Dermis microvascular lymphatic vessel endothelial cell (primary cell): ENCODE results near the gene CALY. TPM values are rescaled to one million over a fixed set of nuclear protein-coding genes. Genes with fewer than 3 reads are reported as not detected.

ENCODE experiments used
- DNase-seq, 2 donors: peaks; one replicate each; pipeline versions ENCODE4 v3.0.0 to v3.0.0-alpha.2; 2010; ENCODE audit warnings: low read depth in 2 of 2
- total RNA-seq: library from RNA; depleted of rRNA; stranded (reverse); fragments of >200 nt; gene quantifications from 2 replicates; pipeline ENCODE4 v1.2.1, GENCODE V29; 2014

CALY gene
- total RNA-seq, 1 donor from 2014 or later: not detected

- DNase-seq: no peak
Measured at GRCh38 chr10:133311570-133311969, 25.1 kb downstream of the CALY start.

DNA sequence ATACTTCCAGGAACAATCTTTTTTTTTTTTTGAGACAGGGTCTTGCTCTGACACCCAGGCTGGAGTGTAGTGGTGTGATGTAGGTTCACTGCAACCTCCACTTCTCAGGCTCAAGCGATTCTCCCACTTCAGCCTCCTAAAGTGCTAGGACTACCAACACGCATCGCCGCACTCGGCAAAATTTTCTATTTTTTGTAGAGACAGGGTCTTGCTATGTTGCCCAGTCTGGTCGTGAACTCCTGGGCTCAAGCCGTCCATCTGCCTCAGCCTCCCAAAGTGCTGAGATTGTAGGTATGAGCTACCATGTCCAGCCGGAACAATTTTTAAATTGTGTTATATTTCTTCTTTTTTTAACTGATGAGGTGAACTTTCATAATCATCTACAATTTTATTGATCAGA lies 25.9 kb downstream of the CALY start:
- DNase-seq: no peak

- no peak for DNase-seq
Measured at GRCh38 chr10:133310399-133310755, 26.3 kb downstream of the CALY start.

DNA sequence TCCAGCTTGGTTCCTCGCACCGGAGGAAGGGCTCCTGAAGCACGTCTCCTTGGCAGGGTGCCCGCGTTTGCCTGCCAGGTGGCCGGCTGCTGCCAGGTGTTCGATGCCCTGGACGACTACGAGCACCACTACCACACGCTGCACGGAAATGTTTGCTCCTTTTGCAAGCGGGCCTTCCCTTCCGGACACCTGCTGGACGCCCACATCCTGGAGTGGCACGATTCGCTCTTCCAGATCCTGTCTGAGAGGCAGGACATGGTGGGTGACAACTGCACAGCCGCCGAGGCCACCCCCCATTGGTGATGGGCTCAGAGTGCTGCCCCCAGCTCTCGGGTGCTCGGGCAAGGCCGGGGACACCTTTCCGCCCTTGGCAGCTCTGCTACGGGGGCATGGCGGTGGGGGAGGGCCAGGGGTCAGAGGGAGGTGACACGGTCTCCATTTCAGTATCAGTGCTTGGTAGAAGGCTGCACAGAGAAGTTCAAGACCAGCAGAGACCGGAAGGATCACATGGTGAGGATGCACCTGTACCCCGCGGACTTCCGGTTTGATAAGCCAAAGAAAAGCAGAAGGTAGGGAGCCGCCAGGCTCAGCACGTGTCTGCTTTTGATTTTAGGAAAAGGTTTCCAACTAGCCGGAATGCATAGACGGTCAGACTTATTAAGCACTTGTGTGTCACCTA lies 26.8 kb downstream of the CALY start:
- no peak for DNase-seq

DNA sequence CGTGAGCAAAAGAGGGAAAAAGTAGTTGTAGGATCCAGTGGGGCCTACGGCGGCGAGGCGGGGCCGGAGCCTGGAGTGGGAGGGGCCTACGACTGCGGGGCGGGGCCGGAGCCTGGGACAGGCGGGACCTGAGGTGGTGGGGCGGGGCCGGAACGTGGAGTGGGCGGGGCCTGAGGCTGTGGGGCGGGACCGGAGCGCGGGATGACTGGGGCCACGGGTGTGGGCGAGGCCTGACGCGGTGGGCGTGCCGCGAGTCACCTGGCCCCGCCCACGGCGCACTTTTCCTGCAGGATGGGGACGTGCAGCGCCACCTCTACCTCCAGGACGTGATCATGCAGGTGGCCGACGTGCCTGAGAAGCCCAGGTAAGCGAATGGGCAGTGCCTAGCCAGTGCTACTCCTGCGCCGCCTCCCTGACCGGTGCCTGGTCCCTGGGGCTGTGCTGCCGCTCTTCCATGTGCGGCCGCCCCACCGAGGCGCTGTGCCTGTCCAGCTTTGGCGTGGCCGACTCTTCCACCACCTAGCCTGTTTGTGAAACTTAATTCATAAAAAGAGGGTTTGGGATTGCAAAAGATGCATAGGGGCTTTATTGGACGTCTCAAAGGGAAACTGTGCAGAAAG lies 27.5 kb downstream of the CALY start:
- peak; percentile 80 to 94 for DNase-seq

DNA sequence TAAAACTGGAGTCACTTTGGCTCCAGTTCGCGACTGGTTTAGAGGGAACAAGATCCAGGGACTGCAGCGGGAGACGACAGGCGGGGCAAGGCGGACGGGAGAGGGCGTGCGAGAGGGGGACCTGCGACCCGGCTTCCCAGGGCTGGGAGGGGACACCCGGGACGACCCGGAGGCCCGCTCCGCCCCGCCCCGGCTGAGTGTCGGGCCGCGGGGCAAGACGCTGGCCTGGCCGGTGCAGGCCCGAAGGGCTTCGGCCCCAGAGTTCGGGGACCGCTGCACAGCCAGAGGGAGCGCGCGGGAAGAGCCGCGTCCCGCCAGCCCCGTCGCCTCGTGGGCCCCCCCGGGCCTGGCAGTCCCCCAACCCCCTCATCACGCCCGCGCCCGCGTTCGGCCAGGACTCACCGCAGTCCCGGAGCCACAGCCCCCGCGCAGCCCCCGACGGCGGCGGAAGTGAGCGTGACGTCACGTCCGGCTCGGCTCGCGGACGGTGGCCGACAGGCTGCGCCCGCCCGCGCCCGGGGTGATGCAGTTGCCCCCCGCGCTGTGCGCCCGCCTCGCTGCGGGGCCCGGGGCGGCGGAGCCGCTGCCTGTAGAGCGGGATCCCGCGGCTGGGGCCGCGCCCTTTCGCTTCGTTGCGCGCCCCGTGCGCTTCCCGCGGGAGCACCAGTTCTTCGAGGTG lies 28.1 kb downstream of the CALY start, which contains the start of the genes TUBGCP2 and ZNF511:
TUBGCP2 (minus strand) TSS at position 452 of the 679 bp plus-strand sequence. CDS start 5,931 bp downstream, outside the sequence.
ZNF511 (plus strand) TSS at position 494 of the 679 bp plus-strand sequence; CDS start at position 524, 30 bp downstream.
- DNase-seq: peak; percentile 72 to 88

DNA sequence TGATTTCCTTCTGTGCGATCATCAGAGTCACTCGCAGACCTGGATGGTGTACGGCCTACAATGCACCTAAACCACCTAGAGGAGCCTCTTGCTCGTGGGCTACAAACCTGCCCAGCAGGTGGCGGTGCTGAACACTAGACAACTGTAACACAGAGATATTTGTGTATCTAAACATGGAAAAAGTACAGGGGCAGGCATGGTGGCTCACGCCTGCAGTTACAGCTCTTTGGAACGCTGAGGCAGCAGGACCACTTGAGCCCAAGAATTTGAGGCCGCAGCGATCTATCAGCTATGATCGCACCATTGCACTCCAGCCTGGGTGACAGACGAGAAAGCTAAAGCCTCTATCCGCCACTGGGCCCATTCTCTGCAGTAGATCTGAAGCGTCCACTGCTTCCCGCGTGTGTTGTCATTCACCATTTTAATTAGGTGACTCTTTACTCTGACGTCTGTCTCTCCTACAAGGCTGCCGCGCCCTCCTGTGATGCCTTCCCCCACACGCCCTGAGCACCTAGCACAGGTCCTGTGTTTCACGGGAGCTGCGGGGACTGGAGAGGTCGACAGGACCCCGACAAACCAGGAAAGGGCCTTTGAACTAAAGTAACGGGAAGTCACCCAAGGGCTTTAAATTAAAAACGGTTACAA lies 28.8 kb downstream of the CALY start:
- DNase-seq: peak; percentile 79 to 82

DNA sequence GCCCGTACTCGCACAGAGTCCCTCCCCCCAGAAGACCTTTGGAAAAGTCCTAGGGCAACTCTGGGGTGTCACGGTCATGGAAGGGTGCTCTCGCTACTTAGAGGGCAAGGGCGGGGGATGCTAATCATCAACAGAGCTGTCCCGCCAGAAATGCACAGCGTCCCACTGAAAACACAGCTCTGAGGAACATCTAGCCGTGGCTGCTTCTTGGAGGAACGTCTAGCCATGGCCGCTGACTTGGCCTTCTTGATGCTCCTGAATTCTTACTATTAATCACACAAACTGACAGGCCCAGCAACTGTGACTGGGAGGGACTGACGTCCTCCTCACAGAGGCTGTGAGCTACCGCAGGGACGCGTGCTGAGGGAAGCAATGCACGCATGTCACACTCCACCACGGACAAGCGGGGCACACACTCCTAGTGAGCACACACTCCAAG lies 29.7 kb downstream of the CALY start:
- no peak for DNase-seq

DNA sequence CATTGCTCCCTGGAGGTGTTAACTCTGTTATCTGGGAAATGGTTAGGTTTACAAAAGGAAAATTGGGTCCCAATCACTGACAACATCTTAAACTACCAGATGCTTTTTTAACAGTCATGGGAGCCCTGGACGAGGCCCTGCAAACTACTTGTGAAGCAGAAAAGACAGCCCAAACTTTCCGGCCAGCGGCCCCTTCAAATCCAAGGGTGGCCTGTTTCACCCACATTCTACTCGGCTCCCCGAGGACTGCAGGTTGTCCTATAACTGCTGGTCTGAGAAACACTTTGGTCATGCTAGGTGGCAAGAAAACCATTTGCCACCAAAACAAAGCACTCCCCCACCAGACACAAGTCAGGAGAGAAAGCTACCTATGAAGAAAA lies 30.6 kb downstream of the CALY start:
- DNase-seq: no peak

GRCh38 chr10:133303206-133303605 lies 33.5 kb downstream of the CALY start:
- DNase-seq: no peak

DNA sequence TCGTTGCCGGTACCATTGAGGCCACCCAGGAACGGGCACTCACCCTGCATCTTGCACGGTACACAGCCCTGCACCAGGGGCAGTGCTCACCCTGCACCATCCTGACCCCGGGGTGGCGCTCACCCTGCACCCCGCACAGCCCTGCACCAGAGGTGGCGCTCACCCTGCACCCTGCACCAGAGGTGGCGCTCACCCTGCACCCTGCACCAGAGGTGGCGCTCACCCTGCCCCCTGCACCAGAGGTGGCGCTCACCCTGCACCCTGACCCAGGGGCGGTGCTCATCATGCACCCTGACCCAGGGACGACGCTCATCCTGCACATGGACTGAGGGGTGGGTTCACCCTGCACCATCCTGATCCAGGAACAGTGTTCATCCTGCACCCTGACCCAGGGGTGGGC lies 34.5 kb downstream of the CALY start:
- DNase-seq: no peak

GRCh38 chr10:133299738-133300137 lies 37.0 kb downstream of the CALY start:
- DNase-seq: no peak

DNA sequence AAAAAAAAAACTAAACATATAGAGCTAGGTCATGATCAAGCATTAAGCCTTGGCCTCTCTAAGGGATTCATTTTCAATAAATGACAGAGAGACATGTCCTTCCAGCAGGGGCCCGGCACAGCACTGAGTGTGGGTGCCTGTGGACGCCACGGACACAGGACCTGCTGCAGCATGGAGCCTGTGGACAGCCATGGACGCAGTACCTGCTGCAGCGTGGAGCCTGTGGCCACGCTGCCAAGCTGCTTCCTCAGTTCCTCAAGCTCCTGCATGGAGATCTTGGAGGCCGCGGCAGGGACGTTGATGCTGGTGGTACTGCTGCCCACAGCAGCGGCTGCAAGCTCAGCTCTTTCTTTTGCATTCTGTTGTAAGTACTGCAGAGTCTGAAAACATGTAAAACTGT lies 37.5 kb downstream of the CALY start:
- no peak for DNase-seq

- no peak for DNase-seq
Measured at GRCh38 chr10:133298466-133298865, 38.2 kb downstream of the CALY start.

GRCh38 chr10:133297504-133297903 lies 39.2 kb downstream of the CALY start:
- no peak for DNase-seq

DNA sequence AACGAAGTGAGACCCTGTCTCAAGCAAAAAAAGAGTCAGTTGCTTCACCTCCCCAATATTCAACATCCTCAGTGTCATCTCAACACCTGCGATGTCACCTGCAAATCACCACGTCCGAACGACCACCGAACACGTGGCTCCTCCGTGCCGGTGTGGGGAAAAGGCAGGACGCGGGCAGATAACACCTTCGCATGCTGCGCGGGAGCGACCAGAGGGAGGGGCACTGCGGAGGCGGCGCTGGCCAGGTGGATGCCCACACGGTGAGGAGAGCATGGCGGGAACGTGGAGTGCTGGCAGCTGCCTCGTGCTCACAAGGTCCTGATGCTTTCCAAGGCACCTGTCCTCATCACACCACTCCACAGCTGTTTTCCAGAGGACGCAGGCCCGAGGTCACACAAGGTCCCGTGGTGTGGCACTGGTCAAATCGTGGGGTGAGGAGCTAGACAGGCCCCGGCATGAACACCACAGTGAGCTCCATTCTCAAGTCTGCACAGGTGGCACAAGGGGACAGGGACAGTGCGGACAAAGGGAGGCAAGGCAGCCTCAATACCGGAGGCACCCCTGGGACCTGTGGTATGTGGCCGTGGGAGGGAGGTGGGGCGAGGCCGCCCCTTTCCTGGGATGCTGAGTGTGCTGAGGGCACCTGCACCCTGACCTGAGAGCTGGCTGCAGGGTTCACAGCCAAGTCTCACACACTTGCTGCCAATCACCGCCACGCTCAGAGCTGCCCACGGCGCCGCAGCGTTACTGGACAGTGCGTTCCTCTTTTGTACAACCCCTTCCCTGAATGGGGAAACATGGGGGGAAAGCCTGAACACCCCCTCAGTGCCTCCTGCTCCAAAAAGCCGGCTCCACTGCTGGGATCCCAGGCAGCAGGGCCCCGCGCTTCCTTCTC lies 41.0 kb downstream of the CALY start:
- no peak for DNase-seq

GRCh38 chr10:133294189-133294588 lies 42.5 kb downstream of the CALY start:
- no peak for DNase-seq

GRCh38 chr10:133293810-133294119 lies 42.9 kb downstream of the CALY start:
- DNase-seq: no peak

- peak in 1 of 2 donors; percentile 73 for DNase-seq
Measured at GRCh38 chr10:133292919-133293809, 43.5 kb downstream of the CALY start.

- DNase-seq: no peak
Measured at GRCh38 chr10:133289761-133290160, 46.9 kb downstream of the CALY start.
